Uterus (tissue), 4 donors: ENCODE measurements around the gene MBLAC1. TPM values are rescaled to one million over a fixed set of nuclear protein-coding genes. Genes with fewer than 3 reads are reported as not detected.

Source experiments
- DNase-seq, 2 donors: peaks; one replicate each; pipeline ENCODE4 v3.0.0-alpha.2; 2019 to 2020
- H3K27ac ChIP-seq, 2 donors: fragments of 200-600 bp; sonication (generic); 1 replicate in 1 of 2; 2 replicates in 1 of 2; pipeline ENCODE4 v1.5.1; 2016 to 2018
- H3K27me3 ChIP-seq, 2 donors: fragments of 200-600 bp; sonication (generic); one replicate each; pipeline ENCODE4 v1.5.1; 2018 to 2019; ENCODE audit warnings: control low read depth in 1 of 2
- H3K36me3 ChIP-seq, 2 donors: fragments of 200-600 bp; sonication (generic); one replicate each; pipeline ENCODE4 v1.5.1; 2019; ENCODE audit warnings: control low read depth in 1 of 2
- H3K4me1 ChIP-seq, 2 donors: fragments of 200-600 bp; sonication (generic); one replicate each; pipeline ENCODE4 v1.5.1; 2018 to 2019; ENCODE audit warnings: control low read depth in 1 of 2
- H3K4me3 ChIP-seq, 2 donors: fragments of 200-600 bp; sonication (generic); 1 replicate in 1 of 2; 2 replicates in 1 of 2; pipeline ENCODE4 v1.5.1; 2018 to 2019; ENCODE audit warnings: mild to moderate bottlenecking in 1 of 2
- H3K9me3 ChIP-seq, 2 donors: fragments of 200-600 bp; sonication (generic); one replicate each; pipeline ENCODE4 v1.5.1; 2019; ENCODE audit warnings: control low read depth in 1 of 2
- CTCF ChIP-seq, 4 experiments: fragments of 200-600 bp in 2 of 4; fragments of 450-650 bp in 2 of 4; sonication (generic) in 2 of 4; IDR thresholded peaks; one replicate each; pipeline ENCODE4 v1.5.1; 2016 to 2019; ENCODE audit warnings: antibody characterized with exemption in 4 of 4, mild to moderate bottlenecking in 2 of 4, moderate library complexity in 1 of 4
- POLR2A ChIP-seq, 2 donors: fragments of 450-650 bp; IDR thresholded peaks; one replicate each; pipeline ENCODE4 v1.6.1; 2016; ENCODE audit warnings: antibody characterized with exemption in 2 of 2, mild to moderate bottlenecking in 1 of 2, moderate library complexity in 1 of 2
- intact Hi-C: fragments of 100-400 bp; cut with DNase I; formaldehyde crosslinking; loops from one replicate; pipeline ENCODE4 v1.15.1; 2023; ENCODE audit warnings: low total_unique reads
- total RNA-seq, 4 donors: library from RNA; depleted of rRNA in 3 of 4; stranded (reverse); fragments of >200 nt in 3 of 4; gene quantifications; one replicate each; pipeline versions ENCODE4 v1.1.0 to v1.2.4, GENCODE V29; 2014 to 2023
- donor health status: DM: yes; HTN: yes; CAD: no.

The MBLAC1 gene
- total RNA-seq, 4 donors from 2014 or later = 1.3 to 12.4 (median 4.6) TPM

DNA sequence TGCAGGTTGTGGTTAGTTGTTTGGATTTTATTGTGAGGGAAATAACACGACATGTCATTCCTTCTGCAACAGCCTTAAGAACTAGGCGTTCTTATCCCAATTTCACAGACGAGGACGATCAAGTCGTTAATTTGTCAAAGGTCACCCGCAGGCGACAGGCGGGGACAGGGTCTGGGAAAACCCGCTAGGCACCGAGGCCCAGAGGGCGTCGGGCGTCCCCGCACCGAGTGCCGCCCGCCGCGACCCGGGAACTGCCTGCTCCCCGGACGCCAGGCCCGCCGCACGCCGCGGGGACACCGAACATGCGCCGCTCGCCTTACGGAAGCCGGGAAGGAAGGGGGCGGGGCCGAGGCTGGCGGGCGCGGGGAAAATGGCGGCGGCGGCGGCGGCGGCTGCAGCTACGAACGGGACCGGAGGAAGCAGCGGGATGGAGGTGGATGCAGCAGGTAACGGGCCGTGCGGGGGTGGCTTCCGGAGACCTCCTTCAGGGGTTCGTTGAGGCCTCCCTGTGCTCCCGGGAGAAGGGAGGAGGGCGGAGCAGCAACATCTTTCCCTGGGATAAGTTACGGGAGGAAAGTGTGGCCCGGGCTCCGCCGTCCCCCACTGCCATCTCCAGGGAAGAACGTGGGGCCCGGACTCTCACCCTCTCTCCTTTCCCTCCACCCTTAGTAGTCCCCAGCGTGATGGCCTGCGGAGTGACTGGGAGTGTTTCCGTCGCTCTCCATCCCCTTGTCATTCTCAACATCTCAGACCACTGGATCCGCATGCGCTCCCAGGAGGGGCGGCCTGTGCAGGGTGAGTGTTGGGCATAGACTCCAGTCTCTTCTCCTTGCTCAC lies 37.9 kb upstream of the MBLAC1 start, which contains the start of gene COPS6:
Gene COPS6 (plus strand): TSS at position 349 of the 837 bp plus-strand sequence. CDS start 22 bp downstream, at position 371.
- peaks cover 0 to 10% of the 10 kb centered on the region in 2 donors for H3K4me1 ChIP-seq
- no peaks in the 10 kb centered on the region for H3K36me3 ChIP-seq
- H3K27ac ChIP-seq = peak within 1 kb of the TSS; percentile 88 to 95
- TF ChIP-seq CTCF (IDR thresholded peaks at IDR 0.05) (peak in 1 of 4 experiments; percentile 39), POLR2A (IDR thresholded peaks at IDR 0.05) (peak; percentile 52 to 80)
- no peaks in the 10 kb centered on the region for H3K27me3 ChIP-seq
- intact Hi-C loops = no loop called here
- no peaks in the 10 kb centered on the region for H3K9me3 ChIP-seq
- DNase-seq = peak; percentile 75 to 82
- H3K4me3 ChIP-seq = peak within 1 kb of the TSS; percentile 80 to 97

- TF ChIP-seq POLR2A (IDR thresholded peaks at IDR 0.05) = no peak
- intact Hi-C loops = no loop called here
Measured at GRCh38 chr7:100089458-100090196, 37.1 kb upstream of the MBLAC1 start.

GRCh38 chr7:100090527-100091410 lies 36.0 kb upstream of the MBLAC1 start:
- H3K27me3 ChIP-seq = no peaks in the 10 kb centered on the region
- DNase-seq = no peak
- H3K27ac ChIP-seq = no peak overlapping the region
- H3K4me3 ChIP-seq = no peak overlapping the region
- TF ChIP-seq CTCF (IDR thresholded peaks at IDR 0.05) (no peak), POLR2A (IDR thresholded peaks at IDR 0.05) (no peak)
- peaks cover 0 to 10% of the 10 kb centered on the region in 2 donors for H3K4me1 ChIP-seq
- no peaks in the 10 kb centered on the region for H3K9me3 ChIP-seq
- no peaks in the 10 kb centered on the region for H3K36me3 ChIP-seq
- intact Hi-C loops = no loop called here

More at GRCh38 chr7:100089458-100090196, 37.1 kb upstream of the MBLAC1 start:
- no peaks in the 10 kb centered on the region for H3K9me3 ChIP-seq
- H3K27ac ChIP-seq = peak overlapping the region; percentile 88 to 95
- peak overlapping the region; percentile 80 to 97 for H3K4me3 ChIP-seq
- H3K36me3 ChIP-seq = no peaks in the 10 kb centered on the region
- DNase-seq = no peak
- peaks cover 0 to 10% of the 10 kb centered on the region in 2 donors for H3K4me1 ChIP-seq
- H3K27me3 ChIP-seq = no peaks in the 10 kb centered on the region

DNA sequence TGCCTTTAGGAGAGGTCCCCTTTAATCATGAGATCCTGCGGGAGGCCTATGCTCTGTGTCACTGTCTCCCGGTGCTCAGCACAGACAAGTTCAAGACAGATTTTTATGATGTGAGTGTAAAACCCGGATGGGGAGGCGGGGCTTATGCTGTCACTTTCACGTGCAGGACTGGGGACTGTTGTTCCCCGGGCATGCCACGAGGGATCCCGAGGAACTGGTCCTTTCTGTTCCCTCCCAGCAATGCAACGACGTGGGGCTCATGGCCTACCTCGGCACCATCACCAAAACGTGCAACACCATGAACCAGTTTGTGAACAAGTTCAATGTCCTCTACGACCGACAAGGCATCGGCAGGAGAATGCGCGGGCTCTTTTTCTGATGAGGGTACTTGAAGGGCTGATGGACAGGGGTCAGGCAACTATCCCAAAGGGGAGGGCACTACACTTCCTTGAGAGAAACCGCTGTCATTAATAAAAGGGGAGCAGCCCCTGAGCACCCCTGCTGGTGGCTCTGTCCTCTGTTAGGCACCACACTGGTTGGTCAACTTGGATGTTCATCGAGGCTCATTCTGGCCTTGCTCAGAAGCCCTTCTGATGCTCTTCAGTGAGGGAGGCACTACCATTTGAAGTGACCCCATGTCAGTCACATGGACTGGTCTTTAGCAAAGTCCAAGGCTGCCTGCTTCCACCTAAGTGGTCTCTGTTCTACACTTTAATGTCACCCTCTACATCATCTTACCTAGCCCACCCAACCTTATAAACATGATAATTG lies 35.2 kb upstream of the MBLAC1 start:
- Histone ChIP-seq H3K4me1 (peaks cover 0 to 10% of the 10 kb centered on the region in 2 donors), H3K27me3 (no peaks in the 10 kb centered on the region), H3K36me3 (no peaks in the 10 kb centered on the region), H3K27ac (no peak overlapping the region), H3K4me3 (no peak overlapping the region), H3K9me3 (no peaks in the 10 kb centered on the region)
- TF ChIP-seq POLR2A (IDR thresholded peaks at IDR 0.05) (no peak), CTCF (IDR thresholded peaks at IDR 0.05) (no peak)
- DNase-seq = no peak
- intact Hi-C loops = no loop called here
